NCI-H1092 (cell line): Measurements from ENCODE around the gene STX7.

ENCODE experiments used
- DNase-seq: peaks from one replicate; lab custom pipeline; 2025; lab: John Stamatoyannopoulos, UW

The STX7 gene

GRCh38 chr6:132476688-132477087 is 36.2 kb downstream of the STX7 start:
- no peak for DNase-seq

GRCh38 chr6:132475925-132476324 is 37.0 kb downstream of the STX7 start:
- DNase-seq = no peak

DNA sequence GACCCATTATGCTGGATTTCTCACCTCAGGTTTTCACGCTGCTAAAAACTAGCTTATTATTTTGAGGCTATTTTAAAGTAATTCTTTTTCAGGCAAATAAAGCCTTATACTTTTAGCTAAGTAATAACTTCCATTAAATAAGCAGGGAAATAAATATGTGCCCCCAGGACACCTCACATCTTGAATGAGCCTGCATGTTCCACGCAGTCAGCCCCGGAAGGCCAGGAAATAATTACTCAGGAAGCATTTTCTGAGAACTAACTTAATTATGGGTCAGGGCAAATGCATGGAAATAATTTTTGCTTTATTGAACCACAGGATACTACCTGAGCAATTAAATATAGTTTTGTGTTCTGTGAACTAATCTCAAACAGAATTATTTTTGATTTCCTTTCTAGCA is 41.1 kb downstream of the STX7 start:
- DNase-seq = no peak

GRCh38 chr6:132466952-132467351 is 46.0 kb downstream of the STX7 start:
- no peak for DNase-seq

GRCh38 chr6:132465530-132466485 is 47.1 kb downstream of the STX7 start:
- DNase-seq = no peak

GRCh38 chr6:132464538-132465256 is 48.2 kb downstream of the STX7 start:
- DNase-seq = no peak

- DNase-seq = no peak
These were observed 51.0 kb downstream of the STX7 start for GRCh38 chr6:132461958-132462357.

- DNase-seq = no peak
These were observed 53.3 kb downstream of the STX7 start for GRCh38 chr6:132459605-132459952.

DNA sequence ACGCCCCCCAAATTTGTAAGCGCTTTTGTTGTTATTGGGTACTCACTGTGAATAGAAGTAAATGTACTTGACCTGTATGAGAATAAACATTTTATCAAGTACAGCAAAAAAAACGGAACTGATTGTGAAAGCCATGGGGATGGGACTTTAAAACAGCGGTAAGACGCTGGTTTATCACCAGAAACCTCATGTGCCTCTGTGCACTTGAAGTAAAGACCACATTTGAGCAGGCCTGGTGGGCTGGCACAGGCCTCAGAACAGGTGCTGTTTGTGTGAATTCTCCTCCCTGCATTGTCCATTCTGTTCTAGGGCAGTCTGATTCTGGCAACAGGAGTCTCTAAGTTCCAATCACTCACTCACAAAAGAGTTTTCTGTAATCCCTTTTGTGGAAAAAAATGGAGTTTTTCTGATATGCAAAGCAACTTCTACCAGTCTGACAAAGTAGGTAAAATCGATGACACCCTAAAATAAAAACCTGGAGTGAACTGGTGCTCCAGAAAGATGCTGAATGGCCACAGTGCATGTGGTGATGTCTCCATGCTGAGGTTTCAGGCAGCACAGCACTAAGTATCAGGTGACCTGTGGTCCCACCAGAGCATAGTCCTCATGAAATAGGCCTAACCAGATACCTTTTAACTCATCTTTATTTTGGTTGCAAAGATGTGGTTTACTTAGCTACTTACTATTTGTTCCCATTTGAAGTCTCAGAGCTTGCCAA is 53.9 kb downstream of the STX7 start:
- DNase-seq = no peak

DNA sequence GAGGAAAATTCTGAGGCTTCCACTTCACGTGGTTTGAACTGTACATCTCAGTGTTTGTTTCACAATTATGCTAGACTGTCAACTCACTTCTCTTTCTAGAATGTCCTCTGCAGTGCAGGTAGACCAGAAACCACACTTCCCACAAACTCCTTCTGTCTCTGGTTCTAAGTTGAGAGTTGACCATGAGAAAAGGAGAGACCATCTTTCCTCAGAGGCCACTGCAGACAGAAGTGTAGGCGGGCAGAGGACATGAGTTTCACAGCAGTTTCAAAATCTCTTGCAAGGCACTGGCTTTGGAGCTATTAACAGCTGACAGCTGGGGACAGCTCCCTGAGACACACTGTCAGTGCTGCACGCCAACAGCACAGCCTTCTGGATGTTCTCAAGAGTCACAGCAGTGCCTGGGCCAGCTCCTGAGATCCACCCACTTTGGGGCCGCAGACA is 56.2 kb downstream of the STX7 start:
- no peak for DNase-seq

GRCh38 chr6:132446855-132447241 is 66.1 kb downstream of the STX7 start:
- DNase-seq = no peak

- DNase-seq = no peak
These were observed 66.6 kb downstream of the STX7 start for GRCh38 chr6:132446141-132446854.

GRCh38 chr6:132445201-132445951 is 67.5 kb downstream of the STX7 start:
- DNase-seq = no peak

- no peak for DNase-seq
These were observed 69.7 kb downstream of the STX7 start for GRCh38 chr6:132443206-132443605.

DNA sequence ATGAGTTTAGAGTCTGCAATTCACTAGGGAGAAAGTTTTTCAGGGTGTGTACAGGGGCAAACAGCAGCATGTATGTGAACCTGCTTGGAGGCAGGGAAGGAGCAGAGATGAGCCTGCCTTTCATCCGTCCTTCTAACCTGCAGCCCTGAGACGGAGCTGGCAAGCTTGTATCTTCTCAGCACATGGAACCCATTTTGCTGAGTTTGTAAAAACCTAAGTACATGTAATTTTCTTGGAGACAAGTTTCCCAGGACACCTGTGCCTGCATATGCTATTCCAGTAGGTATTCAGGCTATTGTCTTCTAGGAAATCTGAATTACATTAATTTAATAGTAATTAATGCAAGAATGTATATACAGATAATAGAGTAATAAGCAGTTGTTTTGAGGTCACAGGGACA is 82.8 kb downstream of the STX7 start:
- DNase-seq = no peak

DNA sequence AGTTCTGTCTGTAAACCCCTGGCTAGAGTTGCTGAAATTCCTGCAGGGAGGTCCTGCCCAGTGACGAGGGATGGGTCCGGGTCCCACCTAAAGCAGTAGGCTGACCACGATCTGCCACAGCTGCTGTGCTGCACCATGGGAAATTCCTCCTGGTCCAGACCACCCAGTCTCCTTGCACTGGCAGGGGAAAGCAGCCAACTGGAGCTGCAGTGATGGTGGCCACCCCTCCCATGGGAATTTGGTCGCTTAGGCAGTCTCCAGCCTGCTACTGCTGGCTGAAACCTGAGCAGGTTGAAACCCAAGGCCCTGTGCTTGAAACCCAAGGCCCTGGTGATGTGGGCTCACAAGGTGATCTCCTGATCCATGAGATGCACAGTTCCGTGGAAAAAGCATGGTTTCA is 87.7 kb downstream of the STX7 start:
- no peak for DNase-seq

GRCh38 chr6:132423839-132424238 is 89.1 kb downstream of the STX7 start:
- no peak for DNase-seq

DNA sequence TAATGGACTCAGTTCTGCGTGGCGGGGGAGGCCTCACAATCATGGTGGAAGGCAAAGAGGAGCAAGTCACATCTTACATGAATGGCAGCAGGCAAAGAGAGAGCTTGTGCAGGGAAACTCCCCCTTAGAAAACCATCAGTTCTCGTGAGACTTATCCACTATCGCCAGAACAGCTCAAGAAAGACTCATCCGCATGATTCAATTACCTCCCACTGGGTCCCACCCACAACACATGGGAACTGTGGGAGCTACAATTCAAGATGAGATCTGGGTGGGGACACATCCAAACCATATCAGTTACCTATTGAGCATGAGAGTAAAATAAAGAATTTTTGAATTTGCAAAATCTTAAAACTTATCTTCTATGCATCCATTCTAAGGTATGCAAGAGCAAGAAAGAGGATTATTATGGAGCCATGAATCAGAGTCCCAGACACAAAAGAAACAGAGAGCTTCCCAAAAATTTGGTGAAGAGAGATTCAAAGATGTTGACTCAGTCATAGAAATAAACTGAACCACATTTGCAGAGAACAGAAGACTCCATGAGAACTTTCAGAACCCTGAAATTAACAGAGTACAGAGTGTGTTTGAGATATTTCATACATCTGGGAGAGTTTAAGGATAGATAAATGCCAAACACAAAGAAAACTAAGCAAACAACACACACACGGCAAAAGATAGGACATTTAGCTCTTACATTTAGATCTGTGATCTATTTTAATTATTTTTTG is 94.5 kb downstream of the STX7 start:
- no peak for DNase-seq

- DNase-seq = no peak
These were observed 98.2 kb downstream of the STX7 start for GRCh38 chr6:132414761-132415160.

- DNase-seq = no peak
These were observed 98.6 kb downstream of the STX7 start for GRCh38 chr6:132414322-132414721.

DNA sequence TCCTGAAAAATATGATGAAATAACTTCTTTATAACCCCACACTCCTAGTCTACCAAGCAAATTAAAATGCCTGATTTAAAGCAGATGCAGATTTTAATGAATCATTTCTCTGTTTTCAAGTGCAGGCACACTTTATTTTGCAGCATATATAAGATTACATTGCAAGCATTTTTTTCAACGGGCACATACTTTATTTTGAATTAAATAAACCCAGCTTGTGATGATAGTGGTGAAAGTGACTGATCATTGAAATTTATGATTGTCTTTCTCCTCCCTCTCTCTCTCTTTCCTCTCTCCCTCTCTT is 99.5 kb downstream of the STX7 start:
- no peak for DNase-seq
